GM23338 (cell line): ENCODE data around the gene GPR142. TPM values are rescaled to one million over a fixed set of nuclear protein-coding genes. Genes with fewer than 3 reads are reported as not detected.

ENCODE experiments used
- ATAC-seq: fragments of 200-7000 bp; cut with Tn5 transposase; 3 replicates; pipeline ENCODE4 v1.9.1; 2020
- DNase-seq: peaks from one replicate; pipeline ENCODE4 v3.0.0-alpha.2; 2015; ENCODE audit warnings: low spot score
- H2AFZ ChIP-seq: fragments of 200-600 bp; sonication (generic); 2 replicates; pipeline ENCODE4 v1.8.0; 2016; ENCODE audit warnings: antibody characterized with exemption, mild to moderate bottlenecking, moderate library complexity
- H3F3A ChIP-seq: fragments of 200-600 bp; sonication (generic); replicated peaks from 2 replicates; pipeline ENCODE4 v1.8.0; 2017; ENCODE audit warnings: antibody characterized with exemption, mixed run types, low read depth
- H3K27ac ChIP-seq: fragments of 200-600 bp; sonication (generic); 2 replicates; pipeline ENCODE4 v1.6.1; 2016; ENCODE audit warnings: low read depth
- H3K27me3 ChIP-seq: fragments of 200-600 bp; sonication (generic); 2 replicates; pipeline ENCODE4 v1.8.0; 2016; ENCODE audit warnings: mild to moderate bottlenecking, mixed run types, moderate library complexity; ENCODE audit not compliant: insufficient read depth
- H3K36me3 ChIP-seq: fragments of 200-600 bp; sonication (generic); 2 replicates; pipeline ENCODE4 v1.8.0; 2016; ENCODE audit warnings: mild to moderate bottlenecking; ENCODE audit not compliant: insufficient read depth
- H3K4me1 ChIP-seq: fragments of 200-600 bp; sonication (generic); 2 replicates; pipeline ENCODE4 v1.8.0; 2016; ENCODE audit warnings: mild to moderate bottlenecking, moderate library complexity; ENCODE audit not compliant: insufficient read depth
- H3K4me2 ChIP-seq: fragments of 200-600 bp; sonication (generic); 2 replicates; pipeline ENCODE4 v1.7.1; 2017; ENCODE audit warnings: mixed run types
- H3K4me3 ChIP-seq: fragments of 200-600 bp; sonication (generic); 2 replicates; pipeline ENCODE4 v1.6.1; 2016; ENCODE audit warnings: mixed run types
- H3K79me2 ChIP-seq: fragments of 200-600 bp; sonication (generic); replicated peaks from 2 replicates; pipeline ENCODE4 v1.8.0; 2017; ENCODE audit warnings: mild to moderate bottlenecking; ENCODE audit not compliant: insufficient read depth
- H3K9me2 ChIP-seq: fragments of 200-600 bp; sonication (generic); 2 replicates; pipeline ENCODE4 v1.8.0; 2017; ENCODE audit not compliant: insufficient read depth
- H4K20me1 ChIP-seq: fragments of 200-600 bp; sonication (generic); replicated peaks from 2 replicates; pipeline ENCODE4 v1.8.0; 2017; ENCODE audit warnings: mild to moderate bottlenecking; ENCODE audit not compliant: insufficient read depth
- H3K27ac Mint-ChIP-seq: 2 replicates; pipeline ENCODE4 v1.8.0; 2020; ENCODE audit warnings: inconsistent platforms, mild to moderate bottlenecking, moderate library complexity, mixed read lengths
- H3K27me3 Mint-ChIP-seq: 3 replicates; pipeline ENCODE4 v1.8.0; 2022; ENCODE audit warnings: low read depth, mild to moderate bottlenecking, moderate library complexity, mixed read lengths, inconsistent platforms; ENCODE audit not compliant: insufficient read depth, poor library complexity
- H3K36me3 Mint-ChIP-seq: 3 replicates; pipeline ENCODE4 v1.8.0; 2021; ENCODE audit warnings: low read depth, mild to moderate bottlenecking, inconsistent platforms, moderate library complexity, mixed read lengths
- H3K4me1 Mint-ChIP-seq: 3 replicates; pipeline ENCODE4 v1.8.0; 2020; ENCODE audit warnings: mild to moderate bottlenecking, inconsistent platforms, mixed read lengths
- H3K4me3 Mint-ChIP-seq: 3 replicates; pipeline ENCODE4 v1.8.0; 2021; ENCODE audit warnings: moderate library complexity, mild to moderate bottlenecking, inconsistent platforms, mixed read lengths
- H3K9me3 Mint-ChIP-seq: 3 replicates; pipeline ENCODE4 v1.8.0; 2020; ENCODE audit warnings: moderate library complexity, mild to moderate bottlenecking, inconsistent platforms, mixed read lengths
- CREB1 ChIP-seq: fragments of 250-450 bp; sonication (Bioruptor Pico); IDR thresholded peaks from 2 replicates; pipeline ENCODE4 v1.5.0; 2020; ENCODE audit warnings: low read depth, mild to moderate bottlenecking, moderate library complexity
- CTCF ChIP-seq, 2 experiments: fragments of 200-600 bp in 1 of 2; sonication (generic) in 1 of 2; conservative IDR thresholded peaks; 2 replicates each; pipeline versions ENCODE4 v1.5.1 to v1.6.1; 2016 to 2017; ENCODE audit warnings: antibody characterized with exemption in 2 of 2, low read depth in 2 of 2, mild to moderate bottlenecking in 2 of 2, moderate library complexity in 1 of 2
- EZH2 ChIP-seq: fragments of 200-600 bp; sonication (generic); IDR thresholded peaks from one replicate; pipeline ENCODE4 v1.8.0; 2017; ENCODE audit warnings: antibody characterized with exemption, mild to moderate bottlenecking, low read depth; ENCODE audit not compliant: unreplicated experiment
- EZH2phosphoT487 ChIP-seq: fragments of 200-600 bp; sonication (generic); IDR thresholded peaks from one replicate; pipeline ENCODE4 v1.8.1; 2018; ENCODE audit warnings: antibody characterized with exemption; ENCODE audit not compliant: unreplicated experiment
- JUNB ChIP-seq: IDR thresholded peaks from one replicate; pipeline ENCODE4 v1.6.1; 2016; ENCODE audit warnings: antibody characterized with exemption; ENCODE audit not compliant: unreplicated experiment
- NANOG ChIP-seq: IDR thresholded peaks from 2 replicates; pipeline ENCODE4 v1.6.1; 2016; ENCODE audit warnings: antibody characterized with exemption, borderline replicate concordance
- POLR2AphosphoS5 ChIP-seq: IDR thresholded peaks from 2 replicates; pipeline ENCODE4 v1.6.1; 2016; ENCODE audit warnings: antibody characterized with exemption, low read depth
- REST ChIP-seq: IDR thresholded peaks from one replicate; pipeline ENCODE4 v1.6.1; 2018; ENCODE audit warnings: antibody characterized with exemption; ENCODE audit not compliant: unreplicated experiment
- STAT1 ChIP-seq: IDR thresholded peaks from one replicate; pipeline ENCODE4 v1.6.1; 2016; ENCODE audit warnings: antibody characterized with exemption; ENCODE audit not compliant: unreplicated experiment
- ZNF114 ChIP-seq: fragments of 250-450 bp; sonication (Bioruptor Pico); IDR thresholded peaks from 2 replicates; pipeline ENCODE4 v1.5.0; 2020; ENCODE audit warnings: mild to moderate bottlenecking, moderate library complexity
- ZNF331 ChIP-seq: fragments of 250-450 bp; sonication (Bioruptor Pico); IDR thresholded peaks from 2 replicates; pipeline ENCODE4 v1.5.0; 2020; ENCODE audit warnings: low read depth, mild to moderate bottlenecking, moderate library complexity
- polyA plus RNA-seq: library from polyadenylated mRNA; unstranded; fragments of >200 nt; fragmentation: Nextera tagmentation; extraction: Ambion mirVana; gene quantifications from 2 replicates; pipeline ENCODE4 v1.2.1, GENCODE V29; 2016
- total RNA-seq: library from RNA; depleted of rRNA; stranded (reverse); fragments of >200 nt; shearing (Covaris generic); gene quantifications from 2 replicates; pipeline ENCODE4 v1.2.3, GENCODE V29; 2014
- TF ChIP-seq, protein P1 (sequence below): IDR thresholded peaks from 2 replicates; pipeline ENCODE4 v1.6.1; 2016; ENCODE audit warnings: antibody characterized with exemption
- TF ChIP-seq, protein P2 (sequence below): fragments of 250-450 bp; sonication (Bioruptor Pico); IDR thresholded peaks from 2 replicates; pipeline ENCODE4 v1.5.0; 2020; ENCODE audit warnings: mild to moderate bottlenecking, moderate library complexity

Gene GPR142
- total and polyA plus RNA-seq, 2 experiments from 2014 or later: not detected

- no peak for DNase-seq
- Histone ChIP-seq H3K4me1 (no peaks in the 10 kb centered on the region), H3K79me2 (no peaks in the 10 kb centered on the region), H3K27ac (no peak overlapping the region), H2AFZ (no peak overlapping the region), H3K36me3 (no peaks in the 10 kb centered on the region), H3K9me2 (no peaks in the 10 kb centered on the region), H3K4me3 (no peak overlapping the region), H3K4me2 (no peak overlapping the region), H3K27me3 (no peaks in the 10 kb centered on the region), H4K20me1 (no peaks in the 10 kb centered on the region), H3F3A (no peaks in the 10 kb centered on the region)
- TF ChIP-seq EZH2phosphoT487 (no peak), EZH2 (no peak), CREB1 (CRISPR knock-in tag) (no peak), STAT1 (no peak), ZNF331 (CRISPR knock-in tag) (no peak), NANOG (no peak), JUNB (no peak), CTCF (conservative IDR thresholded peaks at IDR 0.05; ENCODE audit: low read depth in 2 of 2) (no peak), ZNF114 (CRISPR knock-in tag) (no peak), REST (no peak), POLR2AphosphoS5 (no peak)
- TF ChIP-seq, protein P1, sequence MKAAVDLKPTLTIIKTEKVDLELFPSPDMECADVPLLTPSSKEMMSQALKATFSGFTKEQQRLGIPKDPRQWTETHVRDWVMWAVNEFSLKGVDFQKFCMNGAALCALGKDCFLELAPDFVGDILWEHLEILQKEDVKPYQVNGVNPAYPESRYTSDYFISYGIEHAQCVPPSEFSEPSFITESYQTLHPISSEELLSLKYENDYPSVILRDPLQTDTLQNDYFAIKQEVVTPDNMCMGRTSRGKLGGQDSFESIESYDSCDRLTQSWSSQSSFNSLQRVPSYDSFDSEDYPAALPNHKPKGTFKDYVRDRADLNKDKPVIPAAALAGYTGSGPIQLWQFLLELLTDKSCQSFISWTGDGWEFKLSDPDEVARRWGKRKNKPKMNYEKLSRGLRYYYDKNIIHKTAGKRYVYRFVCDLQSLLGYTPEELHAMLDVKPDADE: no peak
- TF ChIP-seq, protein P2, sequence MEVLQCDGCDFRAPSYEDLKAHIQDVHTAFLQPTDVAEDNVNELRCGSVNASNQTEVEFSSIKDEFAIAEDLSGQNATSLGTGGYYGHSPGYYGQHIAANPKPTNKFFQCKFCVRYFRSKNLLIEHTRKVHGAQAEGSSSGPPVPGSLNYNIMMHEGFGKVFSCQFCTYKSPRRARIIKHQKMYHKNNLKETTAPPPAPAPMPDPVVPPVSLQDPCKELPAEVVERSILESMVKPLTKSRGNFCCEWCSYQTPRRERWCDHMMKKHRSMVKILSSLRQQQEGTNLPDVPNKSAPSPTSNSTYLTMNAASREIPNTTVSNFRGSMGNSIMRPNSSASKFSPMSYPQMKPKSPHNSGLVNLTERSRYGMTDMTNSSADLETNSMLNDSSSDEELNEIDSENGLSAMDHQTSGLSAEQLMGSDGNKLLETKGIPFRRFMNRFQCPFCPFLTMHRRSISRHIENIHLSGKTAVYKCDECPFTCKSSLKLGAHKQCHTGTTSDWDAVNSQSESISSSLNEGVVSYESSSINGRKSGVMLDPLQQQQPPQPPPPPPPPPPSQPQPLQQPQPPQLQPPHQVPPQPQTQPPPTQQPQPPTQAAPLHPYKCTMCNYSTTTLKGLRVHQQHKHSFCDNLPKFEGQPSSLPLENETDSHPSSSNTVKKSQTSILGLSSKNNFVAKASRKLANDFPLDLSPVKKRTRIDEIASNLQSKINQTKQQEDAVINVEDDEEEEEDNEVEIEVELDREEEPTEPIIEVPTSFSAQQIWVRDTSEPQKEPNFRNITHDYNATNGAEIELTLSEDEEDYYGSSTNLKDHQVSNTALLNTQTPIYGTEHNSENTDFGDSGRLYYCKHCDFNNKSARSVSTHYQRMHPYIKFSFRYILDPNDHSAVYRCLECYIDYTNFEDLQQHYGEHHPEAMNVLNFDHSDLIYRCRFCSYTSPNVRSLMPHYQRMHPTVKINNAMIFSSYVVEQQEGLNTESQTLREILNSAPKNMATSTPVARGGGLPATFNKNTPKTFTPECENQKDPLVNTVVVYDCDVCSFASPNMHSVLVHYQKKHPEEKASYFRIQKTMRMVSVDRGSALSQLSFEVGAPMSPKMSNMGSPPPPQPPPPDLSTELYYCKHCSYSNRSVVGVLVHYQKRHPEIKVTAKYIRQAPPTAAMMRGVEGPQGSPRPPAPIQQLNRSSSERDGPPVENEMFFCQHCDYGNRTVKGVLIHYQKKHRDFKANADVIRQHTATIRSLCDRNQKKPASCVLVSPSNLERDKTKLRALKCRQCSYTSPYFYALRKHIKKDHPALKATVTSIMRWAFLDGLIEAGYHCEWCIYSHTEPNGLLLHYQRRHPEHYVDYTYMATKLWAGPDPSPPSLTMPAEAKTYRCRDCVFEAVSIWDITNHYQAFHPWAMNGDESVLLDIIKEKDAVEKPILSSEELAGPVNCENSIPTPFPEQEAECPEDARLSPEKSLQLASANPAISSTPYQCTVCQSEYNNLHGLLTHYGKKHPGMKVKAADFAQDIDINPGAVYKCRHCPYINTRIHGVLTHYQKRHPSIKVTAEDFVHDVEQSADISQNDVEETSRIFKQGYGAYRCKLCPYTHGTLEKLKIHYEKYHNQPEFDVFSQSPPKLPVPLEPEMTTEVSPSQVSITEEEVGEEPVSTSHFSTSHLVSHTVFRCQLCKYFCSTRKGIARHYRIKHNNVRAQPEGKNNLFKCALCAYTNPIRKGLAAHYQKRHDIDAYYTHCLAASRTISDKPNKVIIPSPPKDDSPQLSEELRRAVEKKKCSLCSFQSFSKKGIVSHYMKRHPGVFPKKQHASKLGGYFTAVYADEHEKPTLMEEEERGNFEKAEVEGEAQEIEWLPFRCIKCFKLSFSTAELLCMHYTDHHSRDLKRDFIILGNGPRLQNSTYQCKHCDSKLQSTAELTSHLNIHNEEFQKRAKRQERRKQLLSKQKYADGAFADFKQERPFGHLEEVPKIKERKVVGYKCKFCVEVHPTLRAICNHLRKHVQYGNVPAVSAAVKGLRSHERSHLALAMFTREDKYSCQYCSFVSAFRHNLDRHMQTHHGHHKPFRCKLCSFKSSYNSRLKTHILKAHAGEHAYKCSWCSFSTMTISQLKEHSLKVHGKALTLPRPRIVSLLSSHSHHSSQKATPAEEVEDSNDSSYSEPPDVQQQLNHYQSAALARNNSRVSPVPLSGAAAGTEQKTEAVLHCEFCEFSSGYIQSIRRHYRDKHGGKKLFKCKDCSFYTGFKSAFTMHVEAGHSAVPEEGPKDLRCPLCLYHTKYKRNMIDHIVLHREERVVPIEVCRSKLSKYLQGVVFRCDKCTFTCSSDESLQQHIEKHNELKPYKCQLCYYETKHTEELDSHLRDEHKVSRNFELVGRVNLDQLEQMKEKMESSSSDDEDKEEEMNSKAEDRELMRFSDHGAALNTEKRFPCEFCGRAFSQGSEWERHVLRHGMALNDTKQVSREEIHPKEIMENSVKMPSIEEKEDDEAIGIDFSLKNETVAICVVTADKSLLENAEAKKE (CRISPR knock-in tag): no peak
- ATAC-seq: peak; percentile 18
- Mint-ChIP-seq H3K27ac (no peak overlapping the region), H3K4me3 (no peak overlapping the region), H3K9me3 (no peaks in the 10 kb centered on the region), H3K4me1 (peaks cover 7% of the 10 kb centered on the region; the same call in 2 of the 3 replicates), H3K36me3 (no peaks in the 10 kb centered on the region), H3K27me3 (peaks cover 7% of the 10 kb centered on the region)
These were observed 25.1 kb upstream of the GPR142 start for GRCh38 chr17:74342224-74342623.
